ENCODE measurements around the gene GSTK1. TPM values are rescaled to one million over a fixed set of nuclear protein-coding genes. Genes with fewer than 3 reads are reported as not detected.

Gene GSTK1
- total and polyA plus RNA-seq, 2 of the 8 experiments (the other 6 are each of a cell fraction or from before 2014, with no cell fraction given) = 25.5 to 32.5 TPM

DNA sequence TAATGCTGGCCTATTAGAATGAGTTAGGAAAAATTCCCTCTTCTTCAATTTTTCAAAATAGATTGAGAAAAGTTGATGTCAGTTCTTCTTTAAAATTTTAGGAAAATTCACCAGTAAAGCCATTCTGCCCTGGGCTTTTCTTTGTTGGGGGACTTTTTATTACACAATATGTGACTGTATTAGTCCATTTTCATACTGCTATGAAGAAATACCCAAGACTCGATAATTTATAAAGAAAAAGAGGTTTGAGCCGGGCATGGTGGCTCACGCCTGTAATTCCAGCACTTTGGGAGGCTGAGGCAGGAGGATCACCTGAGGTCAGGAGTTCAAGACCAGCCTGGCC lies 28.7 kb upstream of the GSTK1 start:
- no peak overlapping the region for H3K18ac ChIP-seq (ENCODE audit: extremely low read depth, low read length)
- ChIA-PET CTCF (ENCODE audit: partially characterized antibody) (interaction anchor here (0.7 kb wide), 1 partner anchor 13 kb away, joined by 3 read pairs; no protein-coding TSS in a partner anchor), POLR2A (ENCODE audit: partially characterized antibody) (no interaction called here)
- no peak overlapping the region for H3K9ac ChIP-seq (replicated peaks in 1 of 4; ENCODE audit: extremely low read depth in 1 of 4, low read depth in 3 of 4, low read length in 3 of 4)
- H3K23ac ChIP-seq (ENCODE audit: insufficient read length) = no peak overlapping the region
- H2AK5ac ChIP-seq (ENCODE audit: low read depth, low read length) = no peak overlapping the region
- H2BK15ac ChIP-seq (ENCODE audit: low read length) = no peak overlapping the region
- no peak overlapping the region for H3K4ac ChIP-seq (replicated peaks; ENCODE audit: insufficient read length, low read depth, low read length)
- no peaks in the 10 kb centered on the region for H3K36me3 ChIP-seq (ENCODE audit: control insufficient read depth in 2 of 4, insufficient read depth in 4 of 4, low read length in 3 of 4)
- H4K20me1 ChIP-seq (replicated peaks in 1 of 2; ENCODE audit: control insufficient read depth in 1 of 2, insufficient read depth in 2 of 2, low read length in 2 of 2) = peaks cover 0 to 9% of the 10 kb centered on the region in 2 experiments
- no peak overlapping the region for H3K56ac ChIP-seq (replicated peaks; ENCODE audit: insufficient read length, low read depth, low read length)
- no peak overlapping the region for H3K4me2 ChIP-seq (ENCODE audit: insufficient read depth in 1 of 2, low read depth in 2 of 2, low read length in 2 of 2)
- peaks cover 0 to under 1% (median 0%) of the 10 kb centered on the region in 4 experiments; a peak in 1 of 7 replicates for H3K4me1 ChIP-seq (replicated peaks in 1 of 4; ENCODE audit: control insufficient read depth in 3 of 4, insufficient read depth in 4 of 4, low read length in 3 of 4)
- H3K79me1 ChIP-seq (ENCODE audit: low read depth, low read length) = no peaks in the 10 kb centered on the region
- no peak overlapping the region for H2BK120ac ChIP-seq (replicated peaks; ENCODE audit: low read depth, low read length)
- no peak overlapping the region for H3K14ac ChIP-seq (ENCODE audit: insufficient read length)
- H4K5ac ChIP-seq (ENCODE audit: insufficient read length, low read depth, low read length) = no peak overlapping the region
- H4K8ac ChIP-seq (ENCODE audit: extremely low read depth, insufficient read depth, low read length) = no peak overlapping the region
- H2BK5ac ChIP-seq (ENCODE audit: low read depth, low read length) = no peak overlapping the region
- peaks cover 2 to 3% of the 10 kb centered on the region in 2 experiments; a peak in 2 of 4 replicates for H3K9me3 ChIP-seq (ENCODE audit: insufficient read depth in 2 of 2, low read depth in 1 of 2, low read length in 1 of 2)
- no peak overlapping the region for H2AFZ ChIP-seq (ENCODE audit: low read length)
- H3K27me3 ChIP-seq (replicated peaks in 1 of 4; ENCODE audit: control insufficient read depth in 3 of 4, extremely low read depth in 1 of 4, insufficient read depth in 3 of 4, low read length in 3 of 4) = no peaks in the 10 kb centered on the region
- 100% methylated on average over 3 of the region's 3 CpGs; no CpG with 5 or more reads in 1 of the 2 experiments for WGBS, 2 experiments (ENCODE audit: extremely low coverage in 1 of 2, insufficient coverage in 1 of 2, insufficient read length in 1 of 2, insufficient replicate concordance in 2 of 2, low coverage in 1 of 2, low lambda C conversion rate in 2 of 2, missing lambda C conversion rate in 1 of 2)
- no peak overlapping the region for H2BK12ac ChIP-seq (ENCODE audit: low read depth, low read length)
- H3K4me3 ChIP-seq (ENCODE audit: extremely low read depth in 1 of 4, insufficient read depth in 2 of 4, low read depth in 3 of 4, low read length in 4 of 4) = no peak overlapping the region
- DNase-seq (ENCODE audit: low read depth in 1 of 2, low spot score in 2 of 2) (no peak), FAIRE-seq (no peak)
- peaks cover 10% of the 10 kb centered on the region; the same call in 1 of the 2 replicates for H3K23me2 ChIP-seq (ENCODE audit: low read depth, low read length)
- no peak overlapping the region for H4K91ac ChIP-seq (replicated peaks; ENCODE audit: insufficient read length, low read length)
- peaks cover 0 to 8% of the 10 kb centered on the region in 2 experiments; a peak in 1 of 4 replicates for H3K79me2 ChIP-seq (ENCODE audit: control insufficient read depth in 1 of 2, insufficient read depth in 2 of 2, low read length in 2 of 2)
- H2BK20ac ChIP-seq (ENCODE audit: low read length) = no peak overlapping the region
- no peak for TF ChIP-seq HDAC6 (IDR thresholded peaks at IDR 0.05; ENCODE audit: low read depth, low read length)
- TF ChIP-seq ZNF274 (IDR thresholded peaks at IDR 0.05; ENCODE audit: borderline replicate concordance, extremely low read depth, low read length) = no peak
- no peak for TF ChIP-seq TBP (IDR thresholded peaks at IDR 0.05; ENCODE audit: low read depth, low read length)
- no peak for TF ChIP-seq CBX5 (IDR thresholded peaks at IDR 0.05; ENCODE audit: low read depth, low read length)
- TF ChIP-seq JUND (IDR thresholded peaks at IDR 0.05; ENCODE audit: low read length) = no peak
- TF ChIP-seq, protein P1, sequence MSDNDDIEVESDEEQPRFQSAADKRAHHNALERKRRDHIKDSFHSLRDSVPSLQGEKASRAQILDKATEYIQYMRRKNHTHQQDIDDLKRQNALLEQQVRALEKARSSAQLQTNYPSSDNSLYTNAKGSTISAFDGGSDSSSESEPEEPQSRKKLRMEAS (IDR thresholded peaks at IDR 0.05) = no peak
- no peak for TF ChIP-seq EGR1 (IDR thresholded peaks at IDR 0.05; ENCODE audit: borderline replicate concordance, low read depth, low read length)
- TF ChIP-seq SP4 (IDR thresholded peaks at IDR 0.05; ENCODE audit: low read length) = no peak
- TF ChIP-seq TCF12 (IDR thresholded peaks at IDR 0.05; ENCODE audit: low read depth, low read length) = no peak
- no peak for TF ChIP-seq RFX5 (IDR thresholded peaks at IDR 0.05; ENCODE audit: borderline replicate concordance, low read depth, low read length)
- TF ChIP-seq SUZ12 (IDR thresholded peaks at IDR 0.05; ENCODE audit: low read length) = no peak
- no peak for TF ChIP-seq RAD21 (IDR thresholded peaks at IDR 0.05 in 1 of 2, conservative IDR thresholded peaks at IDR 0.05 in 1 of 2; ENCODE audit: low read depth in 2 of 2, low read length in 2 of 2)
- no peak overlapping the region for H3K27ac ChIP-seq (ENCODE audit: low read depth, low read length)
